Measurements from ENCODE around the gene ZNF557.
"Not testable (repeated sequence)": the region's sequence is repeated elsewhere in the genome, so short reads cannot be mapped to it uniquely, and the experiment has no call there.

- not testable (repeated sequence) for TF ChIP-seq CTCF (tag by site-specific recombination; IDR thresholded peaks at IDR 0.05); REPIN1 (tag by site-specific recombination; IDR thresholded peaks at IDR 0.05; ENCODE audit: low read depth); REST (tag by site-specific recombination; IDR thresholded peaks at IDR 0.05); ZFP41 (tag by site-specific recombination; IDR thresholded peaks at IDR 0.05; ENCODE audit: borderline replicate concordance)
Measured at GRCh38 chr19:7056371-7056770, 13.1 kb upstream of the ZNF557 start.

Data from HEK293 (cell line).